BJ (cell line): Measurements from ENCODE around the gene RRAS2. TPM values are rescaled to one million over a fixed set of nuclear protein-coding genes. Genes with fewer than 3 reads are reported as not detected.

Source experiments
- CTCF ChIA-PET: fragments of 350-600 bp; formaldehyde crosslinking; extraction: SDS; loops from one replicate; lab custom pipeline; 2021; ENCODE audit warnings: antibody characterized with exemption, inconsistent platforms; lab: Yijun Ruan, JAX
- POLR2A ChIA-PET: fragments of 300-600 bp; sonication (Branson Sonifier 250); formaldehyde crosslinking; extraction: SDS; loops from one replicate; lab custom pipeline; 2021; ENCODE audit warnings: antibody characterized with exemption; lab: Charles Lee
- DNase-seq: peaks from one replicate; pipeline ENCODE4 v3.0.0-alpha.2; 2011; ENCODE audit warnings: low read depth
- H3K27me3 ChIP-seq: 2 replicates; pipeline ENCODE4 v1.6.0; 2011; ENCODE audit warnings: low read length; ENCODE audit not compliant: control insufficient read depth, insufficient read depth
- H3K36me3 ChIP-seq: 2 replicates; pipeline ENCODE4 v1.5.1; 2011; ENCODE audit warnings: low read length; ENCODE audit not compliant: control insufficient read depth, insufficient read depth
- H3K4me3 ChIP-seq: 2 replicates; pipeline ENCODE4 v1.5.1; 2011; ENCODE audit warnings: low read depth, mild to moderate bottlenecking, control low read depth, low read length
- CTCF ChIP-seq: IDR thresholded peaks from 2 replicates; pipeline ENCODE4 v1.5.1; 2011; ENCODE audit warnings: low read depth, mild to moderate bottlenecking, control low read depth, inconsistent platforms, low read length, moderate library complexity; ENCODE audit not compliant: insufficient read depth
- polyA plus RNA-seq: library from polyadenylated mRNA; depleted of rRNA; stranded (reverse); fragments of >200 nt; gene quantifications from 2 replicates; pipeline ENCODE4 v1.2.3, GENCODE V29; 2011

RRAS2 gene
- polyA plus RNA-seq, 1 experiment = 29.1 TPM

GRCh38 chr11:14372011-14372410, 13.0 kb upstream of the RRAS2 start:
- CTCF ChIA-PET = interaction anchor here (1.0 to 2.2 kb wide), 2 partner anchors 10 to 51 kb away, joined by 3 to 7 read pairs; no protein-coding TSS in a partner anchor
- no peaks in the 10 kb centered on the region for H3K36me3 ChIP-seq
- no peak overlapping the region for H3K4me3 ChIP-seq
- TF ChIP-seq CTCF = no peak
- POLR2A ChIA-PET = no interaction called here
- H3K27me3 ChIP-seq = no peaks in the 10 kb centered on the region
- no peak for DNase-seq

DNA sequence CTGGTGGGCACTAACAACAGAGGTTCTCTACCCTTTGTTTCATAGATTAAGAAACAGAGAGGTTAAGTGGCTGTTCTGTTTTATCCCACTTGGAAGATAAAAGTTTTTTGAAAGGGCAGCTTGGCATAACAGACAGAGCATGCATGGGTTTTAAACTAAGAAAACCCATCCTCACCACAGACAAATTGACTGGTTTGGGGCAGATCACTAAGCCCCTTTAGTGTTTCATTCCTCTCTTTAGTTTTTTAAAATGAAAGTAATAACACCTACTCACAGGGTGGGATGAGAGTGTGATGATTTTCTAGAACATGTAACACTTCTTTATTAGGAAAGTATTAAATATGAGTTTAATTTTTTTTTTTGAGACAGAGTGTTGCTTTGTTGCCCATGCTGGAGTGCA, 12.3 kb upstream of the RRAS2 start:
- ChIA-PET CTCF (interaction anchor here (1.0 to 2.2 kb wide), 3 partner anchors 9 to 51 kb away, joined by 3 to 7 read pairs (median 4); no protein-coding TSS in a partner anchor), POLR2A (no interaction called here)
- H3K27me3 ChIP-seq = no peaks in the 10 kb centered on the region
- no peak overlapping the region for H3K4me3 ChIP-seq
- no peak for DNase-seq
- TF ChIP-seq CTCF = no peak
- H3K36me3 ChIP-seq = no peaks in the 10 kb centered on the region

DNA sequence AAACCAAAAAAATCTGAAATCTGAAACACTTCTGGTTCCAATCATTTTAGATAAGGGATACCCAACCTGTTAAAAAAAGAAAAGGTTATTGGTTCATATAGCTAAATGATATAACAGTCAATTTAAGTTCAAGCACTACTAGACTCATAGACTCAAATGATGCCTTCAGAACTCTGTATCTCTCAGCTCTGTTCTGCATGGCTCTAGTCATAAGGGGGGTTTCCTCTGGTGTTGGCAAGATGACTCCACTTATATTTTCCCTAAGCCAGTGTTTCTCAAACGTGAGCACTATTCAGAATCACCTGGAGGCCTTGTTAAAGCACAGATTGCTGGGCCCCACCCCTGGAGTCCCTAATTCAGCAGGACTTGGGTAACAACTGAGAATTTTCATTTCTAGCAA, 11.5 kb upstream of the RRAS2 start:
- no peak overlapping the region for H3K4me3 ChIP-seq
- no peaks in the 10 kb centered on the region for H3K36me3 ChIP-seq
- no peak for TF ChIP-seq CTCF
- CTCF ChIA-PET = interaction anchor here (1.0 to 2.2 kb wide), 2 partner anchors 8 to 45 kb away, joined by 4 to 7 read pairs; no protein-coding TSS in a partner anchor
- POLR2A ChIA-PET = no interaction called here
- H3K27me3 ChIP-seq = no peaks in the 10 kb centered on the region
- DNase-seq = no peak

GRCh38 chr11:14369598-14369997, 10.6 kb upstream of the RRAS2 start:
- no peaks in the 10 kb centered on the region for H3K36me3 ChIP-seq
- TF ChIP-seq CTCF = no peak
- ChIA-PET CTCF (interaction anchor here (1.2 kb wide), 1 partner anchor 51 kb away, joined by 3 read pairs; no protein-coding TSS in a partner anchor), POLR2A (interaction anchor here (0.7 kb wide), 1 partner anchor 1931 kb away, joined by 8 read pairs; no protein-coding TSS in a partner anchor)
- H3K27me3 ChIP-seq = no peaks in the 10 kb centered on the region
- no peak for DNase-seq
- no peak overlapping the region for H3K4me3 ChIP-seq

DNA sequence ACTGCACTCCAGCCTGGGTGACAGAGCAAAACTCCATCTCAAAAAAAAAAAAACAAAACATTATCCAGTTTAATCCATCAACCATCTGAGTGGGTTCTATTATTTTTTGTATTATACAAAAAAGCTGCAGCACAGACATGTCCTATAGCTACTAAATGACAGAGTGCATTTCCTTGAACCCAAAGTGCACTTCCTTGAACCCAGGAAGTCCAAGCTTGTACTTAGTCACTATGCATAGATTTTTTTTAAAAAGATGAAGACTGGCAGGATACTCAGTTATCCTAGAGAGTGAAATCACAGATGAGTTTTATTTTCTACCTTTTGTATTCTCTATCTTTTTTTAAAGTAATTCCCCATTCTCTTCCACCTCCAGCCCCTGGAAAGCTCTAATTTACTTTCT, 8.0 kb upstream of the RRAS2 start:
- no peak overlapping the region for H3K4me3 ChIP-seq
- no peaks in the 10 kb centered on the region for H3K27me3 ChIP-seq
- no peaks in the 10 kb centered on the region for H3K36me3 ChIP-seq
- CTCF ChIA-PET = interaction anchor here (1.4 kb wide), 1 partner anchor 66 kb away, joined by 5 read pairs; no protein-coding TSS in a partner anchor
- POLR2A ChIA-PET = no interaction called here
- no peak for DNase-seq
- no peak for TF ChIP-seq CTCF
